Measurements from ENCODE around the gene AADACL4. TPM values are rescaled to one million over a fixed set of nuclear protein-coding genes. Genes with fewer than 3 reads are reported as not detected.

The AADACL4 gene
- polyA plus RNA-seq, 1 donor: not detected

DNA sequence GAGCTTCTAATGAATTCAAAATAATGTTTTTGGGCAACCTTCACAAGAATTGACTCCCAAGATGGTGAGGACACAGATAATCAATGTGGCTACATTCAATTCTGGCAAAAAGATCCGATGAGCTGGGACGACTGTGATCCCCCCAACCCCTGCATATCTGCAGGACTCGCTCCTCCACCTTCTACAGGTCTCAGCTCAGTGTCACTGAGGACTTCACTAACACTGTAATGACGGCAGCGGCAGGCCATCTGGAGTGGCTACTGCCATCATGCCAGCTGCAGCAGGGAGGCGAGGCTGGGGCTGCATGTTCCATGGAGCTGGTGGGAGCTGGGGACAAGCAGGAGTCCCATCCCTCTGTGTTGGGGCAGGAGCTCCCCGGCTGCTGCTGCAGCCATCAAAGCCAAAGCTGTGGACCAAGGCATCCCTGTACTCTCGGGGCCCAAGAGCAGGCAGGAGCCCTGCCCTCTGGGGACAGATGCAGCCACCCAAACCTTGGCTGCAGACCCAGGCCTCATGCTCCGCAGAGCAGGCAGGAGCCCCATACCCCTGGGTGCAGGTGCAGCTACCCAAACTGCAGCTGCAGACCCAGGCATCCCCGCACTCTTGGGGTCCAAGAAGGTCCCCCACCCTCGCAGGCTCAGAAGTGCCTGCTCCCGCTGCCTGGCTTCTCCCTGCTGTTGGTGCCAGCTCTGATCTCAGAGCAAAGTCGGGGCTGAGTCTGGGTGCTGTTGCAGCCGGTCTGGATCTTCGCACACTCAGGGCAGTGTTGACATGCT, 13.7 kb upstream of the AADACL4 start:
- no CpG with 5 or more reads among the region's 15 CpGs for WGBS (ENCODE audit: insufficient coverage, low lambda C conversion rate)
- H3K27ac ChIP-seq (ENCODE audit: low read length): no peak overlapping the region
- no peaks in the 10 kb centered on the region for H3K27me3 ChIP-seq (ENCODE audit: control insufficient read depth, insufficient read depth, low read length)
- H3K9me3 ChIP-seq (ENCODE audit: control insufficient read depth, low read depth, low read length): no peaks in the 10 kb centered on the region
- H3K4me3 ChIP-seq (ENCODE audit: low read length): no peak overlapping the region
- no peak for DNase-seq
- H3K36me3 ChIP-seq (ENCODE audit: control insufficient read depth, insufficient read depth, low read length): no peaks in the 10 kb centered on the region
- no peaks in the 10 kb centered on the region for H3K4me1 ChIP-seq (ENCODE audit: control insufficient read depth, insufficient read depth, low read length)

DNA sequence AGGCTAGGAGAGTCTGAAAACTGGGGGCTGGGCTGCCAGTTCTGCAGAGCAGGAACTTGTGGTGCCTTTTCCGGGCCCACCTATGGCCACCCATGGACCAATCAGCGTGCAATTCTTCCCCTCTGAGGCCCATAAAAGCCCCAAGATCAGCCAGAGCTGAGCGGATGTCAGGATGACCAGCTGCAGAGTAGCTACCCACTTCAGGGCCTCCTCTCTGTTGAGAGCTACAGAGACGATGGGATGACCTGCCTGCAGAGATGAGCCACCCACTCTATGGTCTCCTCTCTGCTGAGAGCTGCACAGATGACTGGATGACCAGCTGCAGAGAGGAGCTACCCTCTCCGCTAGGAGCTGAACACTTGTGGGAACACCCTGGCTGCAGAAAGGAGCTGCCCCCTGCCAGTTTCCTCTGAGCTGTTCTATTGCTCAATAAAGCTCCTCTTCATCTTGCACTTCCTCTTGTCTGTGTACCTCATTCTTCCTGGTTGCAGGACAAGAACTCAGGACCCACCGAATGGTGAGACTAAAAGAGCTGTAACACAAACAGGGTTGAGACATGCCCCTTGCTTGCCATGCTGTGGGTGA, 12.8 kb upstream of the AADACL4 start:
- H3K9me3 ChIP-seq (ENCODE audit: control insufficient read depth, low read depth, low read length): no peaks in the 10 kb centered on the region
- DNase-seq: no peak
- no peaks in the 10 kb centered on the region for H3K4me1 ChIP-seq (ENCODE audit: control insufficient read depth, insufficient read depth, low read length)
- H3K27ac ChIP-seq (ENCODE audit: low read length): no peak overlapping the region
- H3K27me3 ChIP-seq (ENCODE audit: control insufficient read depth, insufficient read depth, low read length): no peaks in the 10 kb centered on the region
- H3K36me3 ChIP-seq (ENCODE audit: control insufficient read depth, insufficient read depth, low read length): no peaks in the 10 kb centered on the region
- WGBS (ENCODE audit: insufficient coverage, low lambda C conversion rate): no CpG with 5 or more reads among the region's 6 CpGs
- H3K4me3 ChIP-seq (ENCODE audit: low read length): no peak overlapping the region

DNA sequence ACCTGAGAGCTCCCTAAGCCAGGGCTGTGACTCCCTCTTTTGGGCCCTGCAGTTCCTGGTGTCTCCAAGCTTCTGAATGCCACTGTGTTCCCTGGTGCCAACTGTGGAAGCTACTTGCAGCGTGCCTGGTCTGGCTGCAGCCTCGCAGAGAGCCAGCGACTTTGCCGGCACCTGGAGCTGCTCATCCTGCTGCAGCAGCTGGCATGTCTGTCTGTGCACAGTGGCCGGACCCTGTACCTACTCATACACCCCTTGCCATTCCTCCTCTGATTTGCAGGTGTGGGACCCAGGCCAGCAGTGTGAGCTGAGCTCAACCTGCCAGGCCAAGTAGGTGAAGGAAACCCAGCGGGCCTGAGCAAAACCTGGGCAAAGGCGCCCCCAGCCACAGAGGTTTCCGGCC, 12.3 kb upstream of the AADACL4 start:
- H3K4me3 ChIP-seq (ENCODE audit: low read length): no peak overlapping the region
- no peak overlapping the region for H3K27ac ChIP-seq (ENCODE audit: low read length)
- WGBS (ENCODE audit: insufficient coverage, low lambda C conversion rate): no CpG with 5 or more reads among the region's 8 CpGs

DNA sequence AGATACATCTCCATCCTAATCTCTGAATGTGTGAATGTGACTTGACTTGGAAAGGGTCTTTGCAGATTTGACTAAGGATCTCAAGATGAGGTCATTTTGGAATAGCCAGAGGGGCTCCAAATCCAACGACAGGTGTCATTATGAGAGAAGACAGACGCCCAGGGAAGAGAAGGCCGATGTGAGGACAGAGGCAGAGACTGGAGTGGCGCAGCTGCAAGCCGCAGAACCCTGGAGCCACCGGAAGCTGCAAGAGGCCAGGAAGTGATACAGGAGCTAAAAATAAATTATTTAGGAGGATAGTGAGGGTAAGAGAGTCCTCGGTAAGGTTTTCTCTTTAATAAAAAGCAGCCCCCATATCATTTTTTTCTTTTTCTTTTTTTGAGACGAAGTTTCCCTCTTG, 9.7 kb upstream of the AADACL4 start:
- no peaks in the 10 kb centered on the region for H3K9me3 ChIP-seq (ENCODE audit: control insufficient read depth, low read depth, low read length)
- WGBS (ENCODE audit: insufficient coverage, low lambda C conversion rate): 82% methylated on average over 2 of the region's 8 CpGs
- H3K27ac ChIP-seq (ENCODE audit: low read length): no peak overlapping the region
- H3K27me3 ChIP-seq (ENCODE audit: control insufficient read depth, insufficient read depth, low read length): no peaks in the 10 kb centered on the region
- no peak overlapping the region for H3K4me3 ChIP-seq (ENCODE audit: low read length)
- DNase-seq: no peak
- H3K4me1 ChIP-seq (ENCODE audit: control insufficient read depth, insufficient read depth, low read length): no peaks in the 10 kb centered on the region
- no peaks in the 10 kb centered on the region for H3K36me3 ChIP-seq (ENCODE audit: control insufficient read depth, insufficient read depth, low read length)

More for the DNA sequence above, 12.3 kb upstream of the AADACL4 start:
- no peaks in the 10 kb centered on the region for H3K27me3 ChIP-seq (ENCODE audit: control insufficient read depth, insufficient read depth, low read length)
- no peaks in the 10 kb centered on the region for H3K4me1 ChIP-seq (ENCODE audit: control insufficient read depth, insufficient read depth, low read length)
- H3K36me3 ChIP-seq (ENCODE audit: control insufficient read depth, insufficient read depth, low read length): no peaks in the 10 kb centered on the region
- no peak for DNase-seq
- H3K9me3 ChIP-seq (ENCODE audit: control insufficient read depth, low read depth, low read length): no peaks in the 10 kb centered on the region

GRCh38 chr1:12634696-12635202, 9.1 kb upstream of the AADACL4 start:
- peaks cover 3% of the 10 kb centered on the region for H3K9me3 ChIP-seq (ENCODE audit: control insufficient read depth, low read depth, low read length)
- WGBS (ENCODE audit: insufficient coverage, low lambda C conversion rate): no CpG with 5 or more reads among the region's 18 CpGs
- H3K4me3 ChIP-seq (ENCODE audit: low read length): no peak overlapping the region
- H3K27ac ChIP-seq (ENCODE audit: low read length): no peak overlapping the region
- DNase-seq: no peak
- H3K4me1 ChIP-seq (ENCODE audit: control insufficient read depth, insufficient read depth, low read length): no peaks in the 10 kb centered on the region
- no peaks in the 10 kb centered on the region for H3K27me3 ChIP-seq (ENCODE audit: control insufficient read depth, insufficient read depth, low read length)
- no peaks in the 10 kb centered on the region for H3K36me3 ChIP-seq (ENCODE audit: control insufficient read depth, insufficient read depth, low read length)

DNA sequence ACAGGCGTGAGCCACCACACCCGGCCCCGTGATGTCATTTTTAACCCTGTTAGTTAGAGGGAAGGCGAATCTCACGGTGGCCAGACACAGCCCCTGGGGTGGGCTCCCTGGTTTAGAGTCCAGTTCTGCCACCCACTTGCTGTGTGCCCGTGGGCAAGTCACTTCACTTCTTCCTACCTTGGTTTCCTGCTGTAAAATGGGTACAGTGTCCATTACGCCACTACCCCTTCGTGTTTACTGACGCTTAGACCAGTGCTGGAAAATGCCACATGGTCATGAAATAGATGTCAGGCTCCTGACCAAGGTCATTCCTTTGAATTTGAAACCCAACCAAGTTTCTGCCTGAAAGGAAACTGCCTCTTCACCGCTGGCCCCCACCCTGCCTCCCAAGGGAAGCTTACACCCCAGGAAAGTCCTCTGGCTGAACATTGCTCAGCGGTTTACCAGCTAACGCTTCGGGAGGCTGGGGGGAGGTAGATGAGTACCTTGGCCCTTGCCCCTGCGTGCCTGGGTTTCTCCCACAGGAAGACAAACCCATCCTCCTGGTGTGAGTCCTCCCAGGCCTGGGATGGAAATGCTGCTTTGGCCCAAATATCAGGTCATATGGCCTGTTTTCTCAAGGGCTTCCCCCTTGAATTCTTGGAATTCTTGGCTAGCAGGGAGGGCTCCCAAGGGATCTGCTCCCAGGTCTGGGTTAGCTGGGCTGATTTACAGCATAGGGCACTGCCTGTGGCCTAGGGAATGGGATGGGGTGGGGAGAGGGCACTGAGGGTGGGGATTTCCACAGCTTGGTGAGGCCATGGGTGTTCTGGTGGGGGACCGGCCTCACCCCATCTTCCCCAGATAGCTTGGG, 7.6 kb upstream of the AADACL4 start:
- H3K4me3 ChIP-seq (ENCODE audit: low read length): no peak overlapping the region
- no peak overlapping the region for H3K27ac ChIP-seq (ENCODE audit: low read length)
- DNase-seq: no peak
- no peaks in the 10 kb centered on the region for H3K27me3 ChIP-seq (ENCODE audit: control insufficient read depth, insufficient read depth, low read length)
- no CpG with 5 or more reads among the region's 15 CpGs for WGBS (ENCODE audit: insufficient coverage, low lambda C conversion rate)
- H3K36me3 ChIP-seq (ENCODE audit: control insufficient read depth, insufficient read depth, low read length): no peaks in the 10 kb centered on the region
- no peaks in the 10 kb centered on the region for H3K4me1 ChIP-seq (ENCODE audit: control insufficient read depth, insufficient read depth, low read length)
- H3K9me3 ChIP-seq (ENCODE audit: control insufficient read depth, low read depth, low read length): peaks cover 7% of the 10 kb centered on the region

GRCh38 chr1:12637693-12638092, 6.2 kb upstream of the AADACL4 start:
- no peak for DNase-seq
- Histone ChIP-seq H3K36me3 (ENCODE audit: control insufficient read depth, insufficient read depth, low read length) (no peaks in the 10 kb centered on the region), H3K27me3 (ENCODE audit: control insufficient read depth, insufficient read depth, low read length) (no peaks in the 10 kb centered on the region), H3K4me3 (ENCODE audit: low read length) (no peak overlapping the region), H3K9me3 (ENCODE audit: control insufficient read depth, low read depth, low read length) (peaks cover 7% of the 10 kb centered on the region), H3K4me1 (ENCODE audit: control insufficient read depth, insufficient read depth, low read length) (no peaks in the 10 kb centered on the region), H3K27ac (ENCODE audit: low read length) (no peak overlapping the region)
- 100% methylated on average over 1 of the region's 8 CpGs for WGBS (ENCODE audit: insufficient coverage, low lambda C conversion rate)

DNA sequence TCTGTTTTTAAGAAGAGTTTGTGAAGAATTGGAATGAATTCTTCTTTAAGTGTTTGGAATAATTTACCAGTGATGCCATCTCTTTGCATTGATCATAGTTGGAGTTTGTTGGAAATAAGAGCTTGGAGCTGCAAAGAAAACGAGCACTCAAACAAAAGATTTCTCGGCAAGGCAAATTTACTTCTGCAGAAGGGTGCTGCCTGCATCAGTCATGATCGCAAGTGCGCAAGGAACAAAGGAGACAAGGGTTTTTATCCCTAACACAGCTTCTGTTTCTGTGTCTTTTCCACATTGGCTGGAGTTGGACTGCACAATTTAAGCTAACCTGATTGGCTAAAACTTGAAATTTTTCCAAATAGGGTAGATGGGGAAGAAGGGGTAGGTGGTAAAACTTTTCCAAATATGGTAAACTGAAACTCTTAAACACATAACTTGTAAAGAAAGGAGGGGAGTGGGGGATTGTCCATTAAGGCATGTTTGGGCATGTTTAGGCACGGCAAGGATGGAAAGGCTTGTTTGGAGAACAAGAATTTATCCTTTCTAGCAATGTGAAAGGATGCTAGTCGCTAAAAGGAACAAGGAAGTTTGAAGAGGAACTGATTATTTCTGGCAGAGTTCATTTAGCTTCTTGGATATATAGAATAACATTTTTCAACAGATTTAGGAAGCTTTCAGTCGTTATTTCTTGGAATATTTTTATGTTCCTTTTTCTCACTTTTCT, 3.5 kb upstream of the AADACL4 start:
- no peak overlapping the region for H3K27ac ChIP-seq (ENCODE audit: low read length)
- H3K27me3 ChIP-seq (ENCODE audit: control insufficient read depth, insufficient read depth, low read length): no peaks in the 10 kb centered on the region
- no peaks in the 10 kb centered on the region for H3K36me3 ChIP-seq (ENCODE audit: control insufficient read depth, insufficient read depth, low read length)
- H3K4me1 ChIP-seq (ENCODE audit: control insufficient read depth, insufficient read depth, low read length): no peaks in the 10 kb centered on the region
- WGBS (ENCODE audit: insufficient coverage, low lambda C conversion rate): 83% methylated on average over 3 of the region's 7 CpGs
- H3K9me3 ChIP-seq (ENCODE audit: control insufficient read depth, low read depth, low read length): peaks cover 7% of the 10 kb centered on the region
- no peak overlapping the region for H3K4me3 ChIP-seq (ENCODE audit: low read length)
- DNase-seq: no peak

DNA sequence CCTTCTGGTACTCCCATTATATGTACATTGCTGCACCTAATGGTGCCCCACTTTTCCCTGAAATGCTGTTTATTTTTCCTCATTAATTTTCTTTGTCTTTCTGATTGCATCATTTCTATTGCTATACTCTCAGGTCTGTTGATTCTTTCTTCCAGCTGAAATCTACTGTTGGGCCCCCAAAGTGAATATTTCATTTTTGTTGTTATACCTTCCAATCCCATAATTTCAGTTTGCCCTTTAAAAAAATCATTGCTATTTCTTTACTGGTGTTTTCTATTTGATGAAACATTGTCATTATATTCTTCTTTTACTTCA, 3.0 kb upstream of the AADACL4 start:
- Histone ChIP-seq H3K27me3 (ENCODE audit: control insufficient read depth, insufficient read depth, low read length) (no peaks in the 10 kb centered on the region), H3K4me1 (ENCODE audit: control insufficient read depth, insufficient read depth, low read length) (no peaks in the 10 kb centered on the region), H3K4me3 (ENCODE audit: low read length) (no peak overlapping the region), H3K9me3 (ENCODE audit: control insufficient read depth, low read depth, low read length) (peaks cover 7% of the 10 kb centered on the region), H3K27ac (ENCODE audit: low read length) (no peak overlapping the region), H3K36me3 (ENCODE audit: control insufficient read depth, insufficient read depth, low read length) (no peaks in the 10 kb centered on the region)
- DNase-seq: no peak

DNA sequence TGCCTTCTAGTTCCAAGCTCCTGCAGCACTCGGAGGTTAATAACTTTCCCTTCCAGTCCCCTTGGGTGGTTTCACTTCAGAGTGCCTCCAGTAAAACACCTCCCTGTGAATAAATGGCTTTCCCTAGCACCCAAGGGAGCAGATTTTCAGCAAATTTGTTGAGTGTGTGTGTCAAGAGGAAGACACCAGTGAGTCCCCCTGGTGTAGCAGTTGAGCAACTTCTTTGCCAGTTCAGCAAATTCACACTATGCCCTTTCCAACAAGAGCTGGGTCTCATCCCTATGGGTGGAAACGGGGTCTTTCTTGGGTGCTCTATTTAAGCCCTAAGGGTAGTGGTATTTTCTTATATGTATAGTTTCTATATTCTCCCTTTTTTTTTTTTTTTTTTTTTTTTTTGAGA, 806 bp upstream of the AADACL4 start:
- 100% methylated on average over 1 of the region's 2 CpGs for WGBS (ENCODE audit: insufficient coverage, low lambda C conversion rate)
- Histone ChIP-seq H3K9me3 (ENCODE audit: control insufficient read depth, low read depth, low read length) (peaks cover 7% of the 10 kb centered on the region), H3K4me1 (ENCODE audit: control insufficient read depth, insufficient read depth, low read length) (no peaks in the 10 kb centered on the region), H3K27ac (ENCODE audit: low read length) (no peak overlapping the region), H3K36me3 (ENCODE audit: control insufficient read depth, insufficient read depth, low read length) (no peaks in the 10 kb centered on the region), H3K4me3 (ENCODE audit: low read length) (no peak overlapping the region), H3K27me3 (ENCODE audit: control insufficient read depth, insufficient read depth, low read length) (no peaks in the 10 kb centered on the region)
- no peak for DNase-seq

Measured in large intestine (tissue), 3 donors.